Brain microvascular endothelial cell (primary cell): Measurements from ENCODE around the gene LPCAT3.

Source experiments
- DNase-seq: peaks from one replicate; pipeline ENCODE4 v3.0.0-alpha.2; 2020
- H3K27ac ChIP-seq: fragments of 250-450 bp; sonication (Bioruptor Pico); 2 replicates; pipeline ENCODE4 v1.5.1; 2020; ENCODE audit warnings: mild to moderate bottlenecking, moderate library complexity
- H3K27me3 ChIP-seq: fragments of 250-450 bp; sonication (Bioruptor Pico); replicated peaks from 2 replicates; pipeline ENCODE4 v1.5.1; 2020; ENCODE audit warnings: mild to moderate bottlenecking
- H3K36me3 ChIP-seq: fragments of 250-450 bp; sonication (Bioruptor Pico); replicated peaks from 2 replicates; pipeline ENCODE4 v1.5.1; 2020; ENCODE audit warnings: mild to moderate bottlenecking
- H3K4me3 ChIP-seq: 2 replicates; pipeline ENCODE4 v1.5.1; 2011; ENCODE audit warnings: low read depth, mild to moderate bottlenecking, control low read depth, low read length, moderate library complexity
- in situ Hi-C: cut with HindIII; loops from 2 replicates; pipeline ENCODE4 v1.10.0; 2017; ENCODE audit warnings: low sequenced_read_pairs, low pct_ligation_motif_present
- TF ChIP-seq, protein P1 (sequence below): IDR thresholded peaks from 2 replicates; pipeline ENCODE4 v1.5.1; 2011; ENCODE audit warnings: low read depth, mild to moderate bottlenecking, moderate library complexity, low read length, control low read depth, inconsistent platforms; ENCODE audit errors: missing control alignments

Gene LPCAT3

DNA sequence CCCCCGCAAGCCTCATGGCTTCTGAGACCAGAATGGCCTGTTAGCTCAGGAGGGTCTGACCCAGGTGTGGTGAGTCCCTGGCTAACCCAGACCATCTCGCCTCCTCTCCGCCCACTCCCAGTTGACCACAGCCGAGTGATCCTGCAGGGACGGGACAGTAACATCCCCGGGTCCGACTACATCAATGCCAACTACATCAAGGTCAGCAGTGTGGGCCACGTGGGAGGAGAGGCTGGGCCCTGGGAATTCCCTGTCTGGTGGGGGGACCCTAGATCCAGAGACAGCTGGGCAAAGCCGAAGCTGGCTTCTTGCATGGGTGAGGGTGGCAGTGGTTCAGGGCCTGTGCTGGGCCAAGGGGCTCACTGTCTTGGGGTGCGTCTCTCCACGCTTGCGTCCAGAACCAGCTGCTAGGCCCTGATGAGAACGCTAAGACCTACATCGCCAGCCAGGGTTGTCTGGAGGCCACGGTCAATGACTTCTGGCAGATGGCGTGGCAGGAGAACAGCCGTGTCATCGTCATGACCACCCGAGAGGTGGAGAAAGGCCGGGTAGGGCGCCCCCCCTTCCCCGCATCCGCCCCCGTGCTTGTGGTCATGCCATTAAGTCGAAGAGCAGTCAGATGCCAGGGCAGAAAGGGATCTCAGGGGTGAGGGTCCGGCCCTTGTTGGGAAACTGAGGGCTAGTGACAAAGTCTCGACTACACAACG lies 62.1 kb downstream of the LPCAT3 start:
- Histone ChIP-seq H3K4me3 (no peak overlapping the region), H3K27me3 (no peaks in the 10 kb centered on the region), H3K27ac (no peak overlapping the region), H3K36me3 (no peaks in the 10 kb centered on the region)
- no peak for DNase-seq
- in situ Hi-C loops: no loop called here
- TF ChIP-seq, protein P1, sequence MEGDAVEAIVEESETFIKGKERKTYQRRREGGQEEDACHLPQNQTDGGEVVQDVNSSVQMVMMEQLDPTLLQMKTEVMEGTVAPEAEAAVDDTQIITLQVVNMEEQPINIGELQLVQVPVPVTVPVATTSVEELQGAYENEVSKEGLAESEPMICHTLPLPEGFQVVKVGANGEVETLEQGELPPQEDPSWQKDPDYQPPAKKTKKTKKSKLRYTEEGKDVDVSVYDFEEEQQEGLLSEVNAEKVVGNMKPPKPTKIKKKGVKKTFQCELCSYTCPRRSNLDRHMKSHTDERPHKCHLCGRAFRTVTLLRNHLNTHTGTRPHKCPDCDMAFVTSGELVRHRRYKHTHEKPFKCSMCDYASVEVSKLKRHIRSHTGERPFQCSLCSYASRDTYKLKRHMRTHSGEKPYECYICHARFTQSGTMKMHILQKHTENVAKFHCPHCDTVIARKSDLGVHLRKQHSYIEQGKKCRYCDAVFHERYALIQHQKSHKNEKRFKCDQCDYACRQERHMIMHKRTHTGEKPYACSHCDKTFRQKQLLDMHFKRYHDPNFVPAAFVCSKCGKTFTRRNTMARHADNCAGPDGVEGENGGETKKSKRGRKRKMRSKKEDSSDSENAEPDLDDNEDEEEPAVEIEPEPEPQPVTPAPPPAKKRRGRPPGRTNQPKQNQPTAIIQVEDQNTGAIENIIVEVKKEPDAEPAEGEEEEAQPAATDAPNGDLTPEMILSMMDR: no peak

DNA sequence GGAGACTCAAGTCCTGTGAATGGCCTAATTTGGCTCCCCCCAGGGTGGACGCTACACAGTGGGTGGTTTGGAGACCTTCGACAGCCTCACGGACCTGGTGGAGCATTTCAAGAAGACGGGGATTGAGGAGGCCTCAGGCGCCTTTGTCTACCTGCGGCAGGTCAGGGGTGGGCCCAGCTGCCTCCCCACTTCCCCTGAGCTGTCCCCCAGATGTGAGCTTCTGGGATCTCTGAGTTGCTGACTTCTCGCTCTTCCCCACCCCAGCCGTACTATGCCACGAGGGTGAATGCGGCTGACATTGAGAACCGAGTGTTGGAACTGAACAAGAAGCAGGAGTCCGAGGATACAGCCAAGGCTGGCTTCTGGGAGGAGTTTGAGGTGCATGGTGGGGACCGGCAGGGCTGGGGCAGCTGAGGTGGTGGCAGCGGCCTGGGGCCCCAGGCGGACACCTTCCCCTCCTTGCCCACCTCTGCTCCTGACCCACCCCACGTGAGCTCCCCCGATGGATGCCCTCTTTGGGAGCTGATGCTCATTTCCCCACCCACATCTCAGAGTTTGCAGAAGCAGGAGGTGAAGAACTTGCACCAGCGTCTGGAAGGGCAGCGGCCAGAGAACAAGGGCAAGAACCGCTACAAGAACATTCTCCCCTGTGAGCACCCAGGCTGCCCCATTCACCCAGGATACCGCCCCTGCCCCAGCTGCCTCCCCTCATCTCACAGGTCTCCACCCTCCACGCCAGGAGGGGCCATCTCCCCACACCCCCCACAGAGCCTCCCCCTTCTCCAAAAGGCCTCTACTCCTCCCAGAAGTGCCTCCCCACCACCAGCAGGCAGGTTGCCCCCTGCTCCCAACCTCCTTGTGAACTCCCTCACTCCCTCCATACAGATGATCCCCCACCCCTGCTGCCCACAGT lies 62.9 kb downstream of the LPCAT3 start:
- Histone ChIP-seq H3K4me3 (no peak overlapping the region), H3K27me3 (no peaks in the 10 kb centered on the region), H3K36me3 (no peaks in the 10 kb centered on the region), H3K27ac (no peak overlapping the region)
- in situ Hi-C loops: no loop called here
- TF ChIP-seq, protein P1: no peak
- no peak for DNase-seq

DNA sequence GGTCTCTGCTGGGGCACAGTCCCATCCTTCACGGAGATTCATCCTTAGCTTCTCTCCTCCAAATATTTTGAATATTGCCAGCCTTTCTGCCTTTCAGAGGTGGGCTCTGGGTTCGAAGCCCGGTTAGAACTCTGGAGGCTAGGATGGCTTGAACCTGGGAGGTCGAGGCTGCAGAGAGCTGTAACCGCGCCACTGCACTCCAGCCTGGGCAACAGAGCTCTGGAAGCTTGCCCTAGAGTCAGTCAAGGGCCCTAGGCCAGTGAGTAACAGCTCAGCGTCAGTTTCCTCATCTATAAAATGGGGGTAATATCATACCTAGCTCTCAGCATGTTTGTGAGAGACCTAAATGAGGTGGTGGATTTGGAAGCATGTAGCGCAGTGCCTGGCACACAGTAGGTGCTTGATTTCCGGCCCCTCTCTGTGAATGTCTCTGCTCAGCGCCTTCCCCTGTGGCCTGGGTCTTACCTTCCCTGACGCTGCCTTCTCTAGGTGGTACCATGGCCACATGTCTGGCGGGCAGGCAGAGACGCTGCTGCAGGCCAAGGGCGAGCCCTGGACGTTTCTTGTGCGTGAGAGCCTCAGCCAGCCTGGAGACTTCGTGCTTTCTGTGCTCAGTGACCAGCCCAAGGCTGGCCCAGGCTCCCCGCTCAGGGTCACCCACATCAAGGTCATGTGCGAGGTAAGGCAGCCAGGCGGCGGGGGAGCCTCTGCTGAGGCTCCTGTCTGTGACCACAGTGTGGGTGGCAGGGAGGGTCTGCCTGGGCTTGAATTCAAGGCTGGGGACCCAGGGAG lies 63.8 kb downstream of the LPCAT3 start:
- DNase-seq: no peak
- Histone ChIP-seq H3K36me3 (no peaks in the 10 kb centered on the region), H3K27ac (no peak overlapping the region), H3K27me3 (no peaks in the 10 kb centered on the region), H3K4me3 (no peak overlapping the region)
- in situ Hi-C loops: no loop called here
- TF ChIP-seq, protein P1: no peak

DNA sequence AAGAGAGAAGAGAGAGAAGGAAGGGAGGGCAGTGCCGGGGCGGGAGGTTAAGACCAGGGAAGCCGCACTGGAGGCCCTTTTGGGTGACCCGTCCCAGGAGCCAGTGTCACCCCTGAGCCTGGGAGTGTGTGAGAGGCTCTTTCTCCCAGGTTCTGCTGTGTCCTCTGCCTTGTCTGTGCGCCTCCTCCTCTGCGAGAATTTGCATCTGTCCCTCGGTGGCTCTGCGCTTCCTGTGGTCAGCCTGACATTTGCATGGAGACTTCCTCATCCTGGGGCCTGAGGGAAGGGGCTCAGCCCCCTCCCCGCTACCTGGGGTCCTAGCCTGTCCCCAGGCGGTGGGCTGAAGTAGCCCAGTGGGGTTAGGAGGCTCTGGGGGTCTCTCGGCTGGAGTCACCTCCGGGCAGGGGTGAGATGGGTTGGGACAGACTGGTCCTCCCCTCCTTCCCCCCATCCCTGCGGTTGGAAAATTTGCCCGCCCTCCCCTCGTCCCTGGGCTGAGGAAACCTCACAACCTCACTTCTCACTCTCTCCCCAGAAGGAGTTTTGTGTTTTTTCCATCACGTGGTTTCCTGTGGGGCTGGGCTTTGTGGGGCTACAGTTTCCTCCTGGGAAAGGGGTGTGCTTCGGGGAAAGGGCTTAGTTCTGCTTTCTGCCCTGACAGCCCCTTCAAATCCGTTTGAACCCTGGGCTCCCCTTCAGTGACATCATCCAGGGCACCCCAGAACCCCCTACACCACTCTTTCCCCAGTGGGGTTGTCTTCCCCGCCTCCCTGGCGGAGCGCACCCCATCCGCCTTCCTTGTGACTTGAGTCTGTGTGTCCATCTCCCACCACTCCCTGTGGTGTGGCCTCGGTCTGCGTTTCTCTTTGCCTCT lies 64.6 kb downstream of the LPCAT3 start:
- Histone ChIP-seq H3K27me3 (no peaks in the 10 kb centered on the region), H3K36me3 (no peaks in the 10 kb centered on the region), H3K27ac (no peak overlapping the region), H3K4me3 (no peak overlapping the region)
- TF ChIP-seq, protein P1: no peak
- no peak for DNase-seq
- in situ Hi-C loops: no loop called here

DNA sequence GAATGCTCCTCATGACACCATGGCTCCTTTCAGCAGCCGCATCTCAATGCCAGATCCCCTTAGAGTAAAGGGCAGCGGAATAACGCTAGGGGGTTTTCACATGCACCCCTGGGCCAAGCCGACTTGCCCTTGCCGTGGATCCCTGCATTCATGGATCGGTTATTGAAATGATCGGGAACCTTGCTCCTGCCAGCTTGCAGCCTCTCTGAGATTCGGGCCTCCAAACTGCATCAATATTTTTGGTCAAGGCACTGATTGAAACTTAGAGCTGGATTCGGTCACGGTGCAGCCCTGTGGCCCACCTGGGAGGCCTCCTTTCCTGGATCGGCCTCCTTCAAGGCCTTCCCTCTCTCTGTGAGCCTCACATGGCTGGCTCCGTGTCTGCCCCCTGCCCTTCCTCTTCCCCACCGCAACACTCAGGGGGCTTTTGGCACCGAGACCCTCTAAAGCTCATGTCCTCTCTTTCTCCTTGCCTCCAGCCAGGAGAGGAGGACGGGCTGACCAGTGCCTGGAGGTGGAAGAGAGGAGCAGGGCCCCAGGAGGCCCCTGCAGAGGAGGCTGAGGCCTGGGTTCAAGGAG lies 65.3 kb downstream of the LPCAT3 start:
- no peak overlapping the region for H3K4me3 ChIP-seq
- TF ChIP-seq, protein P1: no peak
- no peak overlapping the region for H3K27ac ChIP-seq
- no peaks in the 10 kb centered on the region for H3K27me3 ChIP-seq
- no peaks in the 10 kb centered on the region for H3K36me3 ChIP-seq
- in situ Hi-C loops: no loop called here
- DNase-seq: no peak
